ENCODE data around the gene FUOM.
A peak's percentile ranks its signal among the peaks of the same experiment; 100 is the strongest.

FUOM gene

DNA sequence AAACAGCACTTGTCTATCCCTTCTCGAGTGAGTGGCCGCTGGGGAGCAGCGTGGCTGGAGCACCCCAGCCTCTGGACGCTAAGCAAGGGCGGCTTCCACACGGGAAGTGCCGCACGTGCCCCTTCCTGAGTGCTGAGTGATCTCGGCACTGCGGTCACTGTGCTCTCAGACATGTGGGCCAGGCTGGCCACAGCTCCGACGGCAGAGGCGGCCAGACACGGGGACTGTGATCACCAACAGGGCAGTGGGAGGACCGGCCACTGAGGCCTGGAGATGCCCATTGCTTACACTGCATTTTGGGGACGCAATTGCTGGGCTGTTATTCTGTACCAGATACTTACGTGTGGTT lies 8.3 kb upstream of the FUOM start:
- DNase-seq = no peak

DNA sequence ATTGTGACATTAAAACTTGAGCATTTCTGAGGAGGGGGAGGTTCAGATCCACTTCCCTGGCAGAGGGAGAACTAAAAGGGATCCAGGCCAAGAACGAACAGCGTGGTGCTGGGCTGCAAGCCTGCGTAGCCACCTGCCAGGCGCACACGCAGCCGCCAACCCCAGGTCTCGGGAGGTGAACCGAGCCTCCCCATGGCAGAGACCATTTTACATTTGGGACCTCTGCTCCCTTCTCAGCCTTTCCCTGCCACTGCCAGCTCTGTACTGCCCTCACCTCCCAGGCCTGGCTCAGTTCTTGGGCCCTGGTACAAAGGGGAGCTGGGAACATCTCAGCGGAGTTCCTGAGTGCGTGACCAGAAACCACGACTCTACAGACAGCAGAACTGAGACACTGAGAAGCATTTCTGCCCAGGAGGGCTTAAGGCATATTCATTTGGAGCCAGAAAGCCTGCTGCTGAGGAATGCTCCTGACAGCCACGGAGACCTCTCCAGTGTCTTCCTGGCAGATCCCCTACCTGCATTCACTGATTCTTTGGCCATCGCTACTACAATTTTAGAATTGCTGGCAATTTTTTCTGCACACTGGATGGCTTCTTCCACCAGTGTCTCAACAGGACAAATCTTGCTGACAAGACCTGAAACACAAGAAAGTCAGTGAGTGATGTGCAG lies 7.8 kb upstream of the FUOM start:
- no peak for DNase-seq

DNA sequence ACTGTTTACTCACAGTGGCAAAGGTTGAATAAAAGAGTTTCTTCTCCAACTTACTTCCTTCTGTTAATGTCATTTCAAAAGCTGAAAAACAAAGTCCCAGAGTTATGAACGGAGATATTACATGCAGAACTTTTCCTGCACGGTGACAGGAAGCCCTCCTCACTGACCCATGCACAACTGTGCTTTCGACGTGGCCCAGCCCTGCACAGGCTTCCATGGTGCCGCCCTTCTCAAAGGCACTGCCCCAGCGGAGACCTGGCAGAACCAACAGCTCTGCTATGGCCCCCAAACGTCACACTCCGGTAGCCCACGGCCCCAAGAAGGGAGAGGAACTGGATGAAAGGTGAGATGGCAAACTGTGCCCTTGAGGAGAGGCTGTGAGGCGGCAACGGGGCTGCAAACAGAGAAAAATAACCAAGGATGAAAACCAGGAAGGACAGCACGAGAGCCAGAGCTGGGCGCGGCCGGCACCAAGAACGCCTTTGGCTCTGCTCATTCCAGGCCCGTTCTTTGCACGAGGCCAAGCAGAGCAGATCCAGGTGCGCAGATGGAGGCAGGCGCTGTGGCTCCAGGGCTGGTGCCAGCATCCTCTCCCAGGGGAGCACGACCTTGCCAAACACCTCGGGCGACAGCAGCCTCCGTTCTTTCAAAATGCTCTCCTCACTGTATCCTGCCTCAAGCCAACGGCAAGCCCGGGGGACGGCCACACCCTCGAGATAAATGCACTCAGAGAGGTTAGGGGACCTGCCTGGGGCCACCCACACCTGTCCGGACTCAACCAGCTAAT lies 7.0 kb upstream of the FUOM start:
- DNase-seq = no peak

DNA sequence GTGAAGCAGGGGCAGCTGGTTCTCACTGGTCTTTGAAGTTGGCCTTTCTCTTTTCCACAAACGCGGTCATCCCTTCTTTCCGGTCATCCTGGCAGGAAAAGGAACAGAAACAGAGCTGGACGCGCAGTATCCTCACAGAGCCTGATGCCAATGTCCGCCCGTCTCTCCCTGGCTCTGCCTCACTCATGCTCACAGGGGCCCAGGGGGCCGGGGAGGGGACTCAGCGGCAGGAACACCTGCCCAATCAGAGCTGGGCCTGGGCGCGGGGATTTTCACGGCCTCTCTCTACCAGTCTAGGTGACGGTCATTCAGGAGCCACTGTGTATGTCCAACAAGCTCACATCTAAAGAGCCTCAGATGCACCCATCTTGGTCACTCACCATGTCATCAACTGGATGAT lies 5.0 kb upstream of the FUOM start:
- DNase-seq = no peak

DNA sequence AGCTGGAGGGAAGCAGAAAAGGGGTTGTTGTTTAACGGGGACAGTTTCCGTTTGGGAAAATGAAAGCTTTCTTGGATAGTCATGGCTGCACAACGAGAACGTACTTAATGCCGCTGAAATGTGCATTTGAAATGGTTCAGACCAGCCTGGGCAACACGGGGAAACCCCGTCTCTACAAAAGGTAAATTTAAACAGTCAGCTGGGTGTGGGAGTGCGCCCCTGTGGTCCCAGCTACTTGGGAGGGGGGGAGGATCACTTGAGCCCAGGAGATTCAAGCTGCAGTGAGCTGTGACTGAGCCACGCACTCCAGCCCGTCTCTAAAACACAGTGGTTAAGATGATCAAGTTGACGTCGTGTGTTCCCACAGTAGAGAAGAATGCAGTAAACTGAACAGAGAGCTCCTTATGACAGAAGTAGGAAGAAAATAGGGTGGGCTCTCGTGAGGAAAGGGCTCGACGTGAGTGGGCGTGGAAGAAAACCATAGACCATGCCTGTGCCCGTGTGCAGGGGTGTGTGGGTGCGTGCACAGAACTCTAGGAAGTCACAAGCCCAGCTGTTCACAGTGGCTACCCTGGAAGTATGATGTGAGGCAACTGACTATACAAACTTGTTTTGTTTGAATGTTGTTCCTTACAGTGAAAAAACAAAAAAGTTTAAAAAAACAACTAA lies 4.1 kb upstream of the FUOM start:
- no peak for DNase-seq

DNA sequence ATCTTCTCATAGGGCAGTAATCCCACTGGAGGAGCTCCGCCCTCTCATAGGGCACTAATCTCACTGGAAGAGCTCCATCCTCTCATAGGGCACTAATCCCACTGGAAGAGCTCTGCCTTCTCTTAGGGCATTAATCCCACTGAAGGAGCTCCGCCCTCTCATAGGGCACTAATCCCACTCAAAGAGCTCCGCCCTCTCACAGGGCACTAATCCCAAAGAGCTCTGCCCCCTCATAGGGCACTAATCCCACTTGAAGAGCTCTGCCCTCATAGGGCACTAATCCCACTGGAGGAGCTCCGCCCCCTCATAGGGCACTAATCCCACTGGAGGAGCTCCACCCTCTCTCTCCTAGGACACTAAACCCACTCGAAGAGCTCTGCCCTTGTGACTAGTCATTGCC lies 3.4 kb upstream of the FUOM start:
- no peak for DNase-seq

DNA sequence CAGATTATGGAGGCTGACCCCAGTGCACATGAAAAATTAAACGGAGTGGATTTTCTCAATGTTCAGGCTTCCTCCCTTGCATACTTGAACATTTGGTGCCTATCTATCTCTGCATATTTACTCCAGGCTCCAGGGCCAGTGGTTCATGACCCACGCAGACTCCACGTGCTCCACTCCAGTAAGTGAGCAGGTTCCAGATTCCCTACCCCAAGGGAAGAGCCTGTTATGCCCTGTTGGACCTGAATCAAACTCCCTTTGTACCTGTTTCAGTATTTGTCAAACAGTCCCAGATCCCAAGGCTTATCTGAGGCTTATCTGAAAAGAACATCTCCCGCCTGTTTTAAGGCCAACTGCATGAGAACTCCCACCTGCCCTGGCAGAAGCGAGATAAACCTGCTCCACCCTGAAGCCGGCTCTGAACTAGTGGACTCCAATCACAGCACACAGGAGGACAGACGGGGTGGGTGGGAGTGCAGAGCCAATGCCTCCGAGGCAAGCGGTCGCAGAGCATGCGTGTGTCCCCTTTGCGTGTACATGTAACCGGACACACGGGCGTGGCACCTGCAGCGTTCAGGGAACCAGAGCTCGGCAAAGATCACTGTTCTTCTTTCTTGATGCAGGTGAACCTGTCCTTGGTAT lies 2.3 kb upstream of the FUOM start:
- no peak for DNase-seq

DNA sequence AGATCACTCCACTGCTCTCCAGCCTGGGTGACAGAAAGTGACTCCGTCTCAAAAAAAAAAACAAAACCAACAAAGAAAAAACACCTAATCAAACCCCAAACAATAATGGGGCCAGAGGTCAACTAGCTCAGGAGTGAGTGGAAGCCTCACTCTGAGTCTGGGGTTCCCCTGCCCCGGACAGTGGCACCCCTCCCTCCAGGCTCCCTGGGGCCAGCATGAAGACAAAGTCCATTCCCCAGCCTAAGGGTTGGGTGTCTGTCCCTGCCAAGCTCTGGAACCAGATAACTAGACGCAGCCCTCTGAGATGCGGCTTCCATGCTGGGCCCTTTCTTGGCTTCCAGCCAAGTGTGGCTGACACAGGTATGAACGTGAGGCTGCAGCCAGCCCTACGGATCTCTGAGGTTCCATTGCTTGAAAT lies 1.7 kb upstream of the FUOM start:
- DNase-seq = peak; percentile 42

DNA sequence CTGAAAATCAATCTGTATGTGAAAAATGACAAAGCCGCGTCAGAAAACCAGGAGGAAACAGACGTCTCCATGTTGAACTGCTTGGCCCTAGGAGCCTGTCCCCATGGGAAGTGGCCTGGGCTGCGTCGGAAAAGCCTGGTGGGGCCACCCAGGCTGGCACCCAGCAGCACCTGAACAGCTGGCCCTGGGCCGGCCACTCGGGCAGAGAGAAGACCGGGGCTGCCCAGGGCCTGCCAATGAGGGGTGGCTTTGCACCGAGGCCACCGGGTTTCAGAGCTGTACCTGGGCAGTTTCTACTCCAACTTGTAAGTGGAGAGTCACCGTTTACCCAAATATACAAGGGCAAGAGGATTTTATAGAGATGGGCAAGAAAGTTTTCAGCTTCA lies 1.1 kb upstream of the FUOM start:
- no peak for DNase-seq

DNA sequence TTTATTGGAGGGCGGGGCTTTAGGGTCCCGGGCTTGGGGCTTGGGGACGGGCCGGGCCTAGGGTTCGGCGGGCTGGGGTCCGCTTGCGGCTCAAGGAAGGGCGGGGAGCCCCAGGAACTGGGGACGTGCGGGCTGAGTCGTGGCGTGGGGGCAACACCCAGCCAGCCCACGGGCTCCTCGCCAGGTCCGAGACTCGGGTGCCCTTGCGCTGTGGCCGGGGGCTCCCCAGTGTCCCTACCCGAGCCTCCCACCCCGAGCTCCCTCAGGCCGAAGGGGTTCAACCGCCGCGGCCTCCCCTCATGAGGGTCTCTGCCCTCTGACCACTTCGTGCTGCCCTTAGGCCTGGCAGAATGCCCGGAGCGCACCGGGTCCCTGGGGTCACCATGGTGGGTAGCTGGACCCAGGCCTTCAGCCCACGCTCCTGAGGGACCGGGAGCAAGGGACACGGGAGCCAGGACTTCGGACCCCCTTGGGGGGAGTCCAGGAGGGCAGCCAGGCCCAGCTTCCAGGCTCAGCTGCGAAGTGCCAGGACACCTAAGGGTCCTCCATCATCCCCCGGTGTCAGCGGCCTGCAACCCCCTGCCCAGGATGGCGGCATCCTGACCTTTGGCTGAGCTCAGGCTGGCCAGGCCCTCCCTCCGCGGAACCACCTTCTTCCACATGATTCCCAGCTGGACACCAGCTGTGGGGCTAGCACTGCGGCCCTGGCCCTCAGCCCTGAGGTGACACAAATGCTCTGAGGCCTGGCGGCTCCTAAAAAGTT lies 524 bp upstream of the FUOM start:
- DNase-seq = no peak

DNA sequence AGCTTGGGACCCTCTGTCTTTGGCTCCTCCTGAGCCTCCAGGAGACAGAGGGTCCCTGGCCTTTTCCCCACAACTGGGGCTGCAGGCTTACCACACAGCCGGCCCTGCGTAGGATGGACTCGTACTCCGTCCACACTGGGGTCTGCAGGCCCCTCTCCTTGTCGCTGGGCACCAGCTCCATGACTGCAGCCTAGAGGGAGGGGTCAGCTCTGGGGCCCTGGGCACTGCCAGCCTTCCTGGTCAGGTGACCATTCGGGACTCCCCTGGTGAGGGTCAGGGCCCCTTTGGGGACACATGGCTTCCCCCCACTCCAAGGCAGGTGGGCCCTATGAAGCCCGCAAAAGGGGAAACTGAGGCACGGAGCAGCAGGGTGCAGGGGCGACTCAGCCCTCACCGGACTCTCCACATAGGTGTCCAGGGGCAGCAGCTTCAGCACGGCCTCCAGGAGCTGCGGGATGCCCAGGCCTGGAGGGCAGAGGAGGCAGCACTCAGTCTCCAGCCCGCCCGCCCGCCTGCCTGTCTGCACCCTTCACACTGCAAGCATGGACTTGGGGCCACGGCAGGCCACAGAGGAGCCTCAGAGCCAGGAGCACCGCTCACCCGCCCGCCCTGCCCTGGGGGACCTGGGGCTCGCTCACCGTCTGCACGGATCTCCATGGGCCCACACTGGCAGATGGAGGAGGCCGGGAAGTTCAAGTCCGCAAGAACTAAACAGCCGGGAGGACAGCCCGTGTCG lies 1.1 kb downstream of the FUOM start:
- no peak for DNase-seq

DNA sequence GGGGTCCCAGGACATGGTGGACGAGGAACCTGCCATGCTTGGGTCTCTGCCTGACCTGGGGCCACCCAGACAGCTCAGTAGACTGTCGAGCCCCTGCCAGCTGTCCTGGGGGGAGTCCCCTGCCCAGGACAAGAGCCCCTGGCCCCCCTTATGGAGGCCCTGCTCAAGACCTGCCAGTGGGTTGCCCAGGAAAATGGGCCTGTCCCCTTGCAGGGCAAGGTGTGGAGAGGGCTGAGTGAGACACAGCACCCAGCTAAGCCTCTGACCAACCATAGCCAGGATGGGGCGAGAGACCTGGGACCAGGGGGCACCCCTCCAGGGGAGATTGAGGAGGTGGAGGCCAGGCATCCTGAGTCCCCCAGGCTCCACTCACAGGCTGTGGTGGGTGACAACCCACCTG lies 1.8 kb downstream of the FUOM start:
- no peak for DNase-seq

DNA sequence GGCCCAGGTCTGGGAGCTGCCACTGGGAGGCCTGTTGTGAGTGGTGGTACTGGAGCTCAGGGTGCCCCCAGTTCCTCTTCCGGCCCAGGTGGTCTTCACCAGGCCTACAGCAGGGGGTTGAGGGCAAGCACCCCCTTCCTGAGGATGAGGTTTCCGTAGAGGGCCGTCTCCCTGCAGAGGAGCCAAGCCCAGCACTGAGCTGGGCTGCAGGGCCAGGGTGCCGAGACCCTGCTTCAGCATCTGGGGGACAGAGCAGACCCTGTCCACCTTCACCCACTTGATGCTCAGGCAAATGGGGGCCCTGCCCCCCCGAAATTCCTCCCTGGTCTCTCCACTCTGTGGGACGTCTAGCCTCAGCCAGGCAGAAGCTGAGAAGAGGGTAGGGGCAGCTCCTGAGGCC lies 2.6 kb downstream of the FUOM start:
- no peak for DNase-seq

DNA sequence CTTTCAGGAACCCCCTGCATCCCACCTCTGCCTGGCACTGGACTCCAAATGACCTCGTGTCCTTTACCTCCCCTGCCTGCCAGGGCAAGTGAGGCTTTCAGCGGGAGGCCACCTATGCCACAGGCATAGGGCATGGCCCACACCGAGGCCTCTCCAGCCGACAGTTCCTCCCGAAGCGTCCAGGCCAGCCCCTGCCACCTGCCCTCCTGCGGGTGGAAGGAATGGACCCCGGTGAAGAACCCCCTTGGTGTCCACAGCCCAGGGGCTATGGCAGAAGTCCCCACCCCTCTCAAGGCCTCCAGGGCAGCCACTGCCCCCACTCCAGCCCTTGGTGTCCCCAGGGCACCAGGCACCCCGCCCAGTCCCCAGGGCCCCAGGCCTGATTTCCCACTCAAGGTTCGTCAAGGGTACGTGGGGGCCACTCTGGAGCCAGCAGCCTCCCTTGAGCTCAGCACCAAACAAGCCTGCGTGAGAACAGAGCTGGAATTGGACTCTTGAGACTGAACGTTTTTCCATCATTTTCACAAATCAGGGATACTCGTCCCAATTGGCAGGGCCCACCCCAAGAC lies 3.1 kb downstream of the FUOM start:
- DNase-seq = no peak

DNA sequence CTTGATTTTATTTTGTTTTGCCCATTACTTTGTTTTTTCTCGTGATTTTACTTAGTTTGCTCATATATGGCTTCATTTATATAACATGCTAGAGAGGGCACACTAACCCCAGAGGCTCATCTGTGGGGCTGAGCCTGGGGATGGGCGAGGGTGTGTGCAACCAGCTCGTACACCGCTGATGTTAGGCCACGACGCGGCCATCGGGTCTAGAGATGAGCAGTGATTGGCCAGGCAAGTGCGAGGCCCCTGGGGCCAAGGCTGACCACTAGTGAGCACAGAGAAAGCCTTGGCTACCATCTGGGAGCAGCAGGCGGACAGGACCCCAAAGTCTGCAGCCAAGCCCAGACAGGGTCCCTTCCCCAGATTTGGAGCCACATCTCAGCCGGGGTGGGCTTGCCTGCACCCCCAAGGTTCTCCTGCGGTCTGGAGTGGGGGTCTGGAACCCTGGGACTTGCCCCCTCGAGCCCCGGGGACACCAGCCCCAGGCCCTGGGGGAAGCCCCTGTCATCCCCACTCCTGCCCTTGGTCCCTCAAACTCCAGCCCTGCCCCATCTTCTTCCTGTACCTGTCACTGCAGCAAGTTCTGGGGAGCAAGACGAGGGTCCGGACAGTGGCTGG lies 3.7 kb downstream of the FUOM start:
- no peak for DNase-seq

DNA sequence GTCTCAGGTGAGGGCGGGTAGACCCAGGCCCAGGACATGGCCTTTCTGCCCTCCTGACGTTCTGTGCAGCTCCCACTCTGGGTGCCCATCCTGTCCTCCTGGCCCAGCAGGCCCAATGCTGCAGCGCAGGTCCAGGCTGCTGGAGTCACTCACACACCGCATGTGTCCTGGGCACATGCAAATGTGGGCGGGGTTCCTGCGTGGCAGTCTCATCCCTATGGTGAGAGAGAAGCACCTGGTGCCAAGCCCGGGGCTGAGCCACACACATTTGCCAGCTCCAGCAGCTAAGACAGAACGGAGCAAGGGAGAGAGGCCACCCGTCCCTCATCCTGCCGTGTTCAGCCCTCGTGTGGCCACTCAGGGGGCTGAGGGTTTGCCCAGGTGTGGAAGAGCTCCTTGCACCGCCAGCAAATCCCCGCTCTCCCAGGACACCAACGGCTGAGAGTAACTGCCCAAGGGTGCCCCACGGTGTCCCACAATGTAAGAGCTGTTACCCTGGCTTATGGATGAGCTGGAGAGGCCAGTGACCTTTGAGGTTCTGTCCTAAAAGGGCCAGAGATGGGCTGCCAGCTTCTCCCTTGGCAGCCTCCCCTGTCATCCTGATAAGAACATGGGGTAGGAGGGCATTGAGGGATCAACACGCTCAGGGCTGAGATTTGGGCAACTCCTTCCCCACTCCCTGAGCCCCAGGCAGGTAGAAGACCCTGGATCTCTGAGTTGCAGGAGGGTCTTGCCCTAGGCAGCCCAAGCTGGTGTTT lies 4.4 kb downstream of the FUOM start:
- DNase-seq = no peak

DNA sequence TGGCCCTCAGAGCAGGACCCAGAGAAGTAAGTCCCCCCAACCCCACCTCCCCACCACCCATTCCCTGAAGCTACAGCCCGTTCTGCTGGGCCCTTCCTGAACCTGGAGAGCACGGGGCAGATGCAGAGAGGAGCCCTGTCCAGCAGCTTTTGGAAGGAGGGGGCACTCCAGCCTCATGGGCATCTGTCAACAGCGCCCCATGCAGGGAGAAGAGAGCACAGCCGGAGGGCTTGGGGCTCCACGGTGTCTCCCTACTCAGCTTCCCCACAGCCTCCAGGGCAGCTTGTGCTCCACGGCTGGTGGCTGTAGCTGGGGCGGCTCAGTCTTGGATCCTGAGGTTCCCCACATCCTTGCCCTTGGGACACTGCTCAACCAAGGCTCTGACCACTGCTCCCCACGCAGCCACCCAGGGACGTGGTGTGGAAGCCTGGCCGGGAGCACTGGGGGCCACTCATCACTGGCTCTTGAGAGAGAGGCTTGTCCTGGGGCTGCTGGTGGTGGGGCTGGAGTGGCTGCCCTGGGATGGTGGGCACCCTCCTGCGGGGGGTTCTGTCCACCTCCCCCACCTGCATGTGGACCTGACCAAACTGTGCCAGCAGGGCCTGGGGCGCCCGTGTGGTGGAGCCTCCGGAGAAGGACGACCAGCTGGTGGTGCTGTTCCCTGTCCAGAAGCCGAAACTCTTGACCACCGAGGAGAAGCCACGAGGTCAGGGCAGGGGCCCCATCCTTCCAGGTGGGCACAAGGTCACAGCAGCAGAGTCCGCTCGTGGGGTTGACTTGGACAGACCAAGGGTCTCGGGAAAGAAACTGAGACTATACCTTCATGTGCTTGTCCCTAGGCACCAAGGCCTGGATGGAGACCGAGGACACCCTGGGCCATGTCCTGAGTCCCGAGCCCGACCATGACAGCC lies 6.2 kb downstream of the FUOM start:
- no peak for DNase-seq

DNA sequence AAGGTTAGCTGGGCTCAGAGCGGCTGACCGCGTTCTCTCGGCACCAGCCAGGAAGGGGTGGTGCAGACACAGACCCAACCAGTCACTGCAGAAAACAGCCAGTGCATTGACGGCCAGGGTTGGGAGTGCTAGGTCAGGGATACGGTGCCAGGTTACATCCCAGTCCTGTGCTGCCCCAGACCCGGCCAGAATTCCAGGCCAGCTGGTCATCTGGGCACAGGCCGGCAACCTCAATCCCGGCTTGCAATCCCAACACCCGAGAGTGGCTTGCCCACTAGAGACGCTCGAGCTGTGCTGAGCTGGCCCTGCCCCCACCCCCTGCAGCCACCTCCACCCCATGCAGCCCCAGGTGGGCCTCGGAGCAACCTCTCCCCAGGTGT lies 6.9 kb downstream of the FUOM start:
- no peak for DNase-seq

DNA sequence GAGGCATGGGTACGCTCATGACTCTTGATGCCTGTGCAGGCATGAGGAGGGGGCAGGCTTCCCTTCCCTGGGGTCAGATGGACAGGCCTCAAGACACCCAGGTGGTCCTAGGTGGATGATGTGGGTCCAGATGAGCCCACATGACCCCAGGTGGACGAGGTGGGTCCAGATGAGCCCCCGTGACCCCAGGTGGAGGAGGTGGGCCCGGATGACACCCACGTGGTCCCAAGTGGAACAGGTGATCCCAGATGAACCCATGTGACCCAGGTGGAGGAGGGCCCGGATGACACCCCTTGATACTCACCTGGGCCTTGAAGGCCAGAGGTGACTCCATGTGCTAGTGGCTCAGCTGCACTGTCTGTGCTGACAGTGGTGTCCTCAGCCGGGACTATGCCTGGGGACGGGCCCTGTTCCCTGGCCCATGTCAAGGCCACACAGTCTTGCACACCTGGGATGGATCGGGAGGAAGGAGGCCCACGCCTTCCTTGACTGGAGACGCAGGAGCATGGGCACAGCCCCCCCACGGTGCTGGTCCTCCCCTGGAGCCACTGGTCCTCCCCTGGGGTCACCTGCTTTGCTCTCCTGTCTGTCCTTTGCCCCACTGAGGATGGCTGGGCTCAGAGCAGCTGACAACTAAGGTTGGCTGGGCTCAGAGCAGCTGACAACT lies 7.4 kb downstream of the FUOM start:
- DNase-seq = no peak

All from CD4-positive, alpha-beta T cell treated with Interleukin-10 for 1 hour (primary cell).